Hematopoietic multipotent progenitor cell treated with erythropoietin and hydrocortisone succinate and interleukin-3 and kit ligand, for 4 days (in vitro differentiated cells): ENCODE results near the gene IFT81.
"Not testable (repeated sequence)": the region's sequence is repeated elsewhere in the genome, so short reads cannot be mapped to it uniquely, and the experiment has no call there.

Experiments
- DNase-seq: peaks from one replicate; pipeline ENCODE4 v3.0.0-alpha.2; 2015

The IFT81 gene

GRCh38 chr12:110248096-110248447 is 123.9 kb downstream of the IFT81 start:
- no peak for DNase-seq

GRCh38 chr12:110249105-110249504 is 124.9 kb downstream of the IFT81 start:
- no peak for DNase-seq

DNA sequence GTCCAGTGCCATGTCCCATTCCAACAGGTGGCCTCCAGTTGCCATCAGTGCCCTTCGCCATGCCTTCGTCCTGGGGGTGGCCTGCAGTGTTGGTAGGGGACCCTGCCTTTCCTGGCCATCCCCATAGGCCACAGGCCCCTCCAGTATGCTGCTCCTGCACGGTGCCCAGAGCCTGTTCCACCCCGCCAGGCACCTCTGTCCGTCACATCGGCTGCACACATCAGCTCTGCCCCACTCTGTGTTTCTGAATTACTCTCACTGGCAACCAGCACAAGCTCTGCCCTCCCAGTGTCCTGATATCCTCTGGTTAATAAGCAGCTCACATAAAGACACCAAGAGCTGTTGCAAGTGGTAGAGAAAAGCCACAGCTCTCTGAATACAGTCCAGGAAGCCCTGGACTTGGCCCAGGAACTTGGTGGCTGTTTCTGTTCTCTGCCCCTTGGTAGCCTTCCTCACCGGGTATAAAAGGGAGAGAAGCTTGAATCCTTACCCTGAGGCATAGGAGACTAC is 125.6 kb downstream of the IFT81 start:
- no peak for DNase-seq

DNA sequence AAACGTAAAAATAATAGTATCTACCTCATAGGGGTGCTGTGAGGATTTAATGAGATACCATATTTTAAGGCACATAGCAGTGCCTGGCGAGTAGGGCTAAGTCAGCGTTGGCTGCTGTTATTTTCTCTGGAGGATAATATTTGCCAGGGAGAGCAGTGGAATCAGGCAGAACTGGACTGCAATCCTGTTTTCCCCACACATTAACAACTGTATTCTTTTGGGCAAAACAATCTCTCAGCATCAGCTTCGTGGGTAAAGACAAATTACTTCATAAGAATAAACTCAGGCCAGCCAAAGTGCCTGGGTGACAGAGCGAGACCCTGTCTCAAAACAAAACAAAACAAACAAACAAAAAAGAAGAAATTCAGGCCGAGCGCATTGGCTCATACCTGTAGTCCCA is 127.2 kb downstream of the IFT81 start:
- DNase-seq = no peak

GRCh38 chr12:110252716-110253115 is 128.6 kb downstream of the IFT81 start:
- no peak for DNase-seq

DNA sequence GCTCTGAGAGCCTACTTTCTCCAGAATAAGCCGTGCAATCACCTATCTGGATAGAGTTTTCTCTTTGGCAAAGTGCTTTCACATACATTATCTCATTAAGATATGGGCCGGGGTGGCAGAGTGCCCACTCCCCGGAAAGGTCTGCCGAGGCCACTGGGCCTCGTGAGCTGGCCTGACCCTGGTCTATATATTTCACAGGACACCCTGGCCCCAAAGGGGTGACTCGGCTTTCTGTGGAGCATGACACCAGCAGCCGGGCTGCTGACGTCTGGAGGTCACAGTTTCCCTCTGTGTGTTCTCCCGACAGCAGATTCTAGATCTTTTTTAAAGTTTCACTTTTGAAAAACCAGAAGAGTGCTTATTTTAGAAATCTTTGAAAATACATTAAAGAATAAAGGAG is 129.0 kb downstream of the IFT81 start:
- peak; percentile 28 for DNase-seq

GRCh38 chr12:110254971-110255540 is 130.9 kb downstream of the IFT81 start:
- no peak for DNase-seq

DNA sequence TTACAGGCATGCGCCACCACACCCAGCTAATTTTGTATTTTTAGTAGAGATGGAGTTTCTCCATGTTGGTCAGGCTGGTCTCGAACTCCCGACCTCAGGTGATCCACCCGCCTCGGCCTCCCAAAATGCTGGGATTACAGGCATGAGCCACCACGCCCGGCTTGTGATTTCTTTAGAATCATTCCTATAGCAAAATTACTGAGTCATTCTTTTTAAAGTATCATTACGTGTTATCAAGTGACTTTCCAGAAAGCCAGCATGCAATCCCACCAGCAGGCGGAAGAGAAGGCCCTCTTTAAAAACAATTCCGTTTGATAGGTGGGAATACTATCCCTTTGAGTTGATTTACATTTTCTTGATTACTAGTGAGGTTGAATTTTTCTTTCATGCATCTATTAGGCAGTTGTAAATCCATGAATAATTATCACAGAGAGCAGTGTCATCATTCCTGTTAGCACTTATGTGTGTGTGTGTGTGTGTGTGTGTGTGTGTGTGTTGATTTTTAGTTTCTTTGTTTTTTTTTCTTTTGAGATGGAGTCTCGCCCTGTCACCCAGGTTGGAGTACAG is 131.8 kb downstream of the IFT81 start:
- not testable (repeated sequence) for DNase-seq

GRCh38 chr12:110256780-110257431 is 132.7 kb downstream of the IFT81 start:
- DNase-seq = peak; percentile 85

GRCh38 chr12:110258466-110258865 is 134.3 kb downstream of the IFT81 start:
- DNase-seq = no peak

DNA sequence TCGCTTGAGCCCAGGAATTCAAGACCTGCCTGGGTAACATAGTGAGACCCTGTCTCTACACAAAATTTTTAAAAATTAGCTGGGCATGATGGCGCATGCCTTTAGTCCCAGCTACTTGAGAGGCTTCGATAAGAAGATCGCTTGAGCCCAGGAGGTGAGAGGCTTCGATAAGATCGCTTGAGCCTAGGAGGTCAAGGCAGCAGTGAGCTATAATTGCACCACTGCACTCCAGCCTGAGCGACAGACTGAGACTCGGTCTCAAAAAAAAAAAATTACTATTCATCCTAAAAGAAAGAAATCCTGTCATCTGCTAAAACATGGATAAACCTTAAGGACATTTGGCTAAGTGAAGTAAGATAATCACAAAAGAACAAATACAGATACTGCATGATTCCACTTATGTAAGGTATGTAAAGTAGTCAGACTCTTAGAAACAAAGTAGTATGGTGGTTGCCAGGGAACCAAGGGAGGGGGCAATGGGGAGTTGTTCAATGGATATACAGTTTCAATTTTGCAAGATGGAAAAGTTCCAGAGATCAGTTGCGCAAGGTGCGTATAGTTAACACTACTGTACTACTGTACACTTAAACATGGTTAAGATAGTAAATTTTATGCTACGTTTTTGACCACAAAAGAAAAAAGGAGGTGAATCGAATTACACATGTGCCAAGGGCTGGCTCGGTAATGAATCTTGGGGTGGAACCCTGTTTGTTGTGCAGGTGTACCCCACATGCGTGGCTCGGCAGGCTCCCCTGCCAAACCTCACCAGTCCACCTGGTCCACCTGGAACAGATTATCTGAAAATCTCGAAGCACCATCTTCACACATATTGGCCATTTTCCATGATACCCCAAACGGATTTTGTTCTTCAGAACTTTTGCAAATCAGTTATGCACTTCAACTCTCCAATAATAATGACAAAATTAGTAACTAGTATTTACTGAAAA is 138.6 kb downstream of the IFT81 start:
- peak; percentile 42 for DNase-seq

- DNase-seq = no peak
Observed at GRCh38 chr12:110266381-110266960, 142.3 kb downstream of the IFT81 start.

DNA sequence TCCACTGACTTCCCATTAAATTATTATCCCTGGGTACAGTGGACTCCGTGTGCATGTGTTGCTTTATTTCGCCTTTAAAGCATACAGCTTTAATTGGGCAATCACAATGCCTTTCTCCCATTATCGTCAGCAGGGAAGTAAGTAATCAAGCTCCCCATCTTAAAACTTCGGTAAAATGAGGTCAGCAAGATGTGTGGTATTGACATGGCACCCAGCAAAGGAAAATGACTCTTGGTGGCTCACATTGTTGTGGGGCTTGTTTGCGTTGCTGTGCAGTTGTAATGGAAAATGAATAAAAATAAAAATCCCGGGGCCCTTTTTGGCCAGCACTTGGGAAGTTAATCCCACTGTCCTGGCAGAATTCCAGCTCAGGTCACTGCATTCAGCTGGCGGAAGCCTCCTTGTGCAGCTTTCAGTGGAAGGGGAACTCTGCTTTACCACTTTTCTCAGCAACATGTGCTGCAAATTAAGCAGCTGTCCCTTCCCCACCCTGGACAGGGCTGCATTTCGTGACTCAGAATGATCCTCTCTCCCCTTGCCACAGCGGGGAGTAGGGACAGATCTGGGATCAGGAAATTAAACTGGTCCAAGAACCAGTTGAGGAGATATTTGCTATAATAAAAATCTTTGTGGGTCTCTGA is 142.9 kb downstream of the IFT81 start:
- DNase-seq = peak; percentile 68
